CD4-positive, alpha-beta T cell treated with Interleukin-17A for 4 hours (primary cell): ENCODE data around the gene GH2.
"Not testable (repeated sequence)": the region's sequence is repeated elsewhere in the genome, so short reads cannot be mapped to it uniquely, and the experiment has no call there.

ENCODE experiments used
- DNase-seq: peaks from one replicate; pipeline ENCODE4 v3.0.0-alpha.2; 2020; ENCODE audit warnings: mixed read lengths

Gene GH2

GRCh38 chr17:63881935-63882601 is at the start of gene GH2:
GH2 (minus strand) TSS chr17:63881944; CDS start chr17:63881801, 143 bp downstream.
- peak; percentile 71 for DNase-seq

GRCh38 chr17:63930951-63931575 is 49.3 kb upstream of the GH2 start:
- peak; percentile 82 for DNase-seq

GRCh38 chr17:63929860-63930766 is 48.4 kb upstream of the GH2 start:
- DNase-seq = no peak

- no peak for DNase-seq
These were observed 47.4 kb upstream of the GH2 start for GRCh38 chr17:63928966-63929695.

GRCh38 chr17:63928172-63928666 is 46.5 kb upstream of the GH2 start:
- no peak for DNase-seq

GRCh38 chr17:63927464-63928171 is 45.9 kb upstream of the GH2 start:
- DNase-seq = no peak

- DNase-seq = no peak
These were observed 44.4 kb upstream of the GH2 start for GRCh38 chr17:63926164-63926563.

GRCh38 chr17:63925615-63926014 is 43.9 kb upstream of the GH2 start:
- no peak for DNase-seq

- not testable (repeated sequence) for DNase-seq
These were observed 40.7 kb upstream of the GH2 start for GRCh38 chr17:63922402-63922801.

GRCh38 chr17:63920779-63921178 is 39.0 kb upstream of the GH2 start:
- not testable (repeated sequence) for DNase-seq

GRCh38 chr17:63920050-63920449 is 38.3 kb upstream of the GH2 start:
- not testable (repeated sequence) for DNase-seq

- DNase-seq = peak; percentile 81
These were observed 37.6 kb upstream of the GH2 start for GRCh38 chr17:63919311-63919723.

- DNase-seq = not testable (repeated sequence)
These were observed 37.1 kb upstream of the GH2 start, which contains the start of gene GH1 for GRCh38 chr17:63918789-63919305. GH1 (minus strand) TSS chr17:63918839; CDS start chr17:63918776, 63 bp downstream.

GRCh38 chr17:63918305-63918704 is 36.6 kb upstream of the GH2 start:
- no peak for DNase-seq

- DNase-seq = no peak
These were observed 35.9 kb upstream of the GH2 start for GRCh38 chr17:63917646-63918045.

GRCh38 chr17:63917206-63917605 is 35.5 kb upstream of the GH2 start:
- DNase-seq = not testable (repeated sequence)

- DNase-seq = no peak
These were observed 34.9 kb upstream of the GH2 start for GRCh38 chr17:63916566-63917185.

GRCh38 chr17:63915753-63916152 is 34.0 kb upstream of the GH2 start:
- DNase-seq = not testable (repeated sequence)

- DNase-seq = no peak
These were observed 32.7 kb upstream of the GH2 start for GRCh38 chr17:63914471-63914870.

GRCh38 chr17:63911657-63912100 is 29.9 kb upstream of the GH2 start:
- peak; percentile 73 for DNase-seq
